Erythroblast (primary cell): ENCODE measurements around the gene APBB2.
A peak's percentile ranks its signal among the peaks of the same experiment; 100 is the strongest.

Experiments
- DNase-seq, 2 experiments: peaks; one replicate each; lab custom pipeline; 2025; lab: John Stamatoyannopoulos, UW
- GATA1 ChIP-seq: IDR thresholded peaks from 2 replicates; pipeline ENCODE4 v1.6.1; 2011; ENCODE audit warnings: low read depth, mild to moderate bottlenecking, control low read depth, low read length, moderate library complexity
- POLR2A ChIP-seq: IDR thresholded peaks from 2 replicates; pipeline ENCODE4 v1.6.1; 2011; ENCODE audit warnings: mild to moderate bottlenecking, low read length

APBB2 gene

GRCh38 chr4:41043465-41043864 lies 170.9 kb downstream of the APBB2 start:
- no peak for DNase-seq
- no peak for TF ChIP-seq POLR2A

GRCh38 chr4:41041551-41041950 lies 172.8 kb downstream of the APBB2 start:
- DNase-seq: no peak
- no peak for TF ChIP-seq GATA1

GRCh38 chr4:41039317-41039716 lies 175.0 kb downstream of the APBB2 start:
- DNase-seq: no peak
- no peak for TF ChIP-seq GATA1
- TF ChIP-seq POLR2A: no peak

GRCh38 chr4:41038304-41038703 lies 176.0 kb downstream of the APBB2 start:
- DNase-seq: no peak
- TF ChIP-seq GATA1 (no peak), POLR2A (no peak)

GRCh38 chr4:41029098-41029497 lies 185.2 kb downstream of the APBB2 start:
- no peak for DNase-seq
- TF ChIP-seq GATA1 (no peak), POLR2A (no peak)

DNA sequence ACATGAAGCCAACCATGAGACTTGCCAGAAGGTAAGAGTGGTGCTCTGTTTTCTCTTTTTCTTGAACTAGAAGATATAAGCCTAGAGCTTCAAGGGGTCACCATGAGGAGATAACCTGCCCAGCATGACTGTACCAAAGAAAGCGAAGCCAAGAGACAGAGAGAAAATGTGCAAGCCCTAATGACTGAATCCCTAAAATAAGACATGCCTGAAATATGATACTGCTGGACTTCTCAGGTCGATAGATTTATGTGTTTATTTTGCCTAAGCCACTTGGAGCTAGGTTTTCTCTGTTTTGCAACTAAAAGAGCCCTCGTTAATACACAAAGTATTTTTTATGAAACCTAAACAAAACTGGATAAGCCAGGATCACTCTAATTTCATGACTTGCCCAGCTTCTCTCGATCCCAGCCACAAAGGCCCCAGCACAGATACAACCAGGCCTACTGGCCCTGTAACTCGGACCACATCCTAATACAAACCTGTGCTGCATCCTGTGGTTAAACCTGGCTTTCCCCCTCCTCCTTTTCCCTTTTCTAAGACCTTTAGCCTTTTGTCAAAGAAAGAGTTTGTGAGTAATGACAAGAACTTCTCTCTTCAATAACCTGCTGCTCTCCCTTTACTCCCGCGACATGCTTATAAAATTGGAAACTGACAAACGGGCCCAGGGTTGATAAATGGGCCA lies 185.8 kb downstream of the APBB2 start:
- TF ChIP-seq GATA1 (no peak), POLR2A (no peak)
- no peak for DNase-seq

- no peak for DNase-seq
- TF ChIP-seq GATA1: no peak
- no peak for TF ChIP-seq POLR2A
Measured at GRCh38 chr4:41026971-41027370, 187.4 kb downstream of the APBB2 start.

DNA sequence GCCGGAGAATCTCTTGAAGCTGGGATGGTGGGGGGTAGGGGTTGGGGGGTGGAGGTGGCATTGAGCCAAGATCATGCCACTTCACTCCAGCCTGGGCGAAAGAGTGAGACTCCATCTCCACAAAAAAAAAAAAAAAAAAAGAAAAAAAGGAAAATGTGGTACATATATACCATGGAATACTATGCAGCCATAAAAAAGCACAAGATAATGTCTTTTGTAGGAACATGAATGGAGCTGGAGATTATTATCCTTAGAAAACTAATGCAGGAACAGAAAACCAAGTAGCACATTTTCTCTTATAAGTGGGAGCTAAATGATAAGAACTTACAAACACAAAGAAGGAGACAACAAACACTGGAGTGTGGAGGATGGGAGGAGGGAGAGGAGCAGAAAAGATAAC lies 188.5 kb downstream of the APBB2 start:
- TF ChIP-seq GATA1 (no peak), POLR2A (no peak)
- no peak for DNase-seq

DNA sequence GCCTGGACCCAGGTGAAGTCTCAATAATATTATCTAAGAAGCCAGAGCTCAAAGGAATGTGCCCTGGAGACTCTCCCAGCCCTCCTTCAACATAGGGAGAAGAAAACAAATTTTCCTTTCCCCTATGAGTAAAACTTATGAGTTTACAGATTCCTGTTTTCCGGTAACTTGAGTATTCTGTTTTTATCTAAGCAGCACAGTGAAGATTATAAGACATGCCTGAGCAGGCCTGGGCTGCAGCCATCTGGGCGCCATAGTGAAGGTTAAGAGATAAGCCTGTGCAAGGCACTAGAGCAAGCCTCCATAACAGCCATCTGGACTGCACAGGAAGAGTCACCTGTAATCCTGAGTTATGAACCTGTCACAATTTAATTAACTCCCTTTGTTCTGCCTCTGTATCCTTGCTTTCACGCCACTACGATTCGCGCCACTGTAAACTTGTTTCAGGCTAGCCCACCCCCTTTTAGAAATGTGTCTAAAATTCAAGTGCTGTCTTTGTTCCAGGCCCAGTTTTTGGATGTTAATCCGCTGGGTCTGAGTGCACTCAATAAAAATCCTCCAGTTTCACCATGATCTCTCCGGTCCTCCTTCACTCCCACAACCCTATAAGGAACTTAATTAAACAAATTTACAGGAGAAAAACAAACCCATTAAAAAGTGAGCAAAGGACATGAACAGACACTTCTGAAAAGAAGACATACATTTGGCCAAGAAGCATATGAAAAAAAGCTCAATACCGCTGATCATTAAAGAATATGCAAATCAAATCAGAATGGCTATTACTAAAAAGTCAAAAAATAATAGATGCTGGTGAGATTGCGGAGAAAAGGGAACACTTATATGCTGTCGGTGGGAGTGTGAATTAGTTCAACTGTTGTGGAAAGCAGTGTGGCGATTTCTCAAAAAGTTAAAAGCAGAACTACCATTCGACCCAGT lies 189.5 kb downstream of the APBB2 start:
- peak; percentile 35 to 50 for DNase-seq
- TF ChIP-seq GATA1: no peak
- TF ChIP-seq POLR2A: no peak

DNA sequence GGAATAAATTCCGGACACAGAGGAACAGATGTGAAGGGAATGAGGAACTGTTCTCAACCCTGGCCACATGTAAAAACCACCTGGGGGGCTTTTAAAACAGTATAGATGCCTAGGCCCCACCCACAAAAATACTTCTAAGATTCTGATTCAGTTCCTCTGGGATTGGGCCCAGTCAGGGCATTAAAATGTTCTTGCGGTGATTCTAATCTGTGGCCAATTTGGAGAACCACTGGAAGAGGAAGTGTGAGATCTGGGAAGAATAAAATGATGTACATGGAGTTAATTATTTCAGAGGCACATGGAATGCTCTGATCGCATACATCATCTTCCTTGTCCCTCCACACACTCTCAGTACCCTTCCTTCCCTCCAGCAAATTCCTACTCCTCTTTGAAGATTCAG lies 192.2 kb downstream of the APBB2 start:
- no peak for DNase-seq
- TF ChIP-seq POLR2A (no peak), GATA1 (no peak)

DNA sequence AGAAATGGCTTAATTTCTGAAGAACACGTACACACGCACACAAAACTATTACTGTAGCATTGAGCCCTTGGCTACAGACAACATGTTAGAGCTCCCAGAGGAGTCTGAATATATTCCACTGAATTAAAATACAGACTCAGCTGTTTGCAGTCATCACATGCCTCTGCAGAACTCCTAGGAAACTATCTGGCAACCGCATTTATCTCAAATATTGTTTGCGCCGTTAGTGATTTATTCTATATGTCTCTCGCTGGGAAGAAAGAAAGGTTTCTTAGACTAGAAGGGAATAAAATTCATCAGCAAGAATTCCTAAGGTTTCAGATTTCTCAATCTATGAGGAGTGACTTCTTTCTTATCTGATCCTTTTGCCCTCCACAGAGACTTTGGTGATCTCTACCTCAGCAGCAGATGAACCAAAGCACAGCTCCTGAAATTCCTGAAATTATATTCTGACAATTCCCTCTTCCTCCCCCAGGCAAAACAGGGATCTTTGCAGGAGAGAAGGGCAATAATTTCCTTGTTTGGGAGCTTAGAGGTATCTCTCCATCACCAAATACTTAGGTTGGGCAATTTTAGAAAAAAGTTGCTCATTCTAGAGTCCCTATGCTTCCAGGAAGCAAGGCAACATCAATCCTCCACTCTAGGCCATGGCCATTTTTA lies 199.2 kb downstream of the APBB2 start:
- TF ChIP-seq GATA1 (no peak), POLR2A (no peak)
- DNase-seq: no peak

DNA sequence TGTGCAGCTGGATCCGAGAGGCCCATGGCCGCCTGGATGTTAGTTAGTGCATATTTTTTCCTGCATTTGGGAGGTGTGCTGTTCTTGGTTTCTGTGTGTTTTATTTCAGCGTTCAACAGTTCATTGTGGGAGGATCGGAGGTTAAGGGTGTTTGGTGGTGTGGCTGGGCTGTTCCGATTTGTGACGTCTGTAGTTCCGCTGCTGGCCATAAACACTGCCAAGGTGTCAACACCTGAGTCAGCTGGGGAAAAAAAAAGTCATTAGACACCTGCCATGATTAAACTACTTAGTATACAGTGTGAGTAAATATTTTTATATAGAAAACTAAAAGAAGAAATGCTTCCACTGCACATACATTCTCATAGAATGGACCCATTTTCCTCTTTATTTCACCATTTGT lies 200.2 kb downstream of the APBB2 start:
- TF ChIP-seq POLR2A (no peak), GATA1 (no peak)
- DNase-seq: no peak

- TF ChIP-seq POLR2A (no peak), GATA1 (no peak)
- DNase-seq: no peak
Measured at GRCh38 chr4:41013746-41014145, 200.6 kb downstream of the APBB2 start.

- DNase-seq: no peak
- no peak for TF ChIP-seq GATA1
- TF ChIP-seq POLR2A: no peak
Measured at GRCh38 chr4:41012911-41013310, 201.4 kb downstream of the APBB2 start.
